Endodermal cell (in vitro differentiated cells): ENCODE measurements around the gene C9orf40. TPM values are rescaled to one million over a fixed set of nuclear protein-coding genes. Genes with fewer than 3 reads are reported as not detected.

Experiments
- DNase-seq: peaks from one replicate; pipeline ENCODE4 v3.0.0-alpha.2; 2017
- H3K27ac ChIP-seq: 2 replicates; pipeline ENCODE4 v1.5.1; 2013; ENCODE audit warnings: mild to moderate bottlenecking, low read depth, low read length, moderate library complexity
- H3K27me3 ChIP-seq: 2 replicates; pipeline ENCODE4 v1.6.1; 2013; ENCODE audit warnings: mild to moderate bottlenecking, low read length, moderate library complexity; ENCODE audit not compliant: insufficient read depth, control insufficient read depth, poor library complexity, severe bottlenecking
- H3K36me3 ChIP-seq: 2 replicates; pipeline ENCODE4 v1.7.0; 2013; ENCODE audit warnings: mild to moderate bottlenecking, low read length, moderate library complexity; ENCODE audit not compliant: control insufficient read depth, insufficient read depth
- H3K4me1 ChIP-seq: one replicate; pipeline ENCODE4 v1.7.0; 2013; ENCODE audit warnings: low read length; ENCODE audit not compliant: control insufficient read depth, insufficient read depth
- H3K4me3 ChIP-seq: 2 replicates; pipeline ENCODE4 v1.5.1; 2013; ENCODE audit warnings: mild to moderate bottlenecking, low read length, moderate library complexity
- H3K9ac ChIP-seq: 2 replicates; pipeline ENCODE4 v1.6.1; 2013; ENCODE audit warnings: mild to moderate bottlenecking, low read length, moderate library complexity; ENCODE audit not compliant: poor library complexity, severe bottlenecking; ENCODE audit errors: extremely low read depth
- H3K9me3 ChIP-seq: 2 replicates; pipeline ENCODE4 v1.6.1; 2013; ENCODE audit warnings: mild to moderate bottlenecking, low read length, moderate library complexity; ENCODE audit not compliant: control insufficient read depth
- H3K27ac Mint-ChIP-seq: 2 replicates; pipeline ENCODE4 v1.8.0; 2020; ENCODE audit warnings: mixed read lengths
- H3K27me3 Mint-ChIP-seq: 2 replicates; pipeline ENCODE4 v1.8.0; 2021; ENCODE audit warnings: mild to moderate bottlenecking, mixed read lengths; ENCODE audit not compliant: insufficient read depth
- H3K36me3 Mint-ChIP-seq: 2 replicates; pipeline ENCODE4 v1.8.0; 2020; ENCODE audit warnings: low read depth, mixed read lengths
- H3K4me1 Mint-ChIP-seq: 2 replicates; pipeline ENCODE4 v1.8.0; 2020; ENCODE audit warnings: mixed read lengths
- H3K4me3 Mint-ChIP-seq: 2 replicates; pipeline ENCODE4 v1.8.0; 2020; ENCODE audit warnings: mild to moderate bottlenecking, moderate library complexity, mixed read lengths
- H3K9me3 Mint-ChIP-seq: 2 replicates; pipeline ENCODE4 v1.8.0; 2020; ENCODE audit warnings: mild to moderate bottlenecking, mixed read lengths
- CTCF ChIP-seq: fragments of 200-600 bp; sonication (generic); conservative IDR thresholded peaks from 2 replicates; pipeline ENCODE4 v1.5.0; 2021; ENCODE audit warnings: antibody characterized with exemption, mild to moderate bottlenecking
- WGBS, 2 experiments: methylation state at CpG; one replicate each; pipeline versions ENCODE4 v1.1.5 to v1.1.7; 2013; ENCODE audit warnings: missing lambda C conversion rate in 2 of 2, mixed read lengths in 1 of 2; ENCODE audit not compliant: insufficient coverage in 1 of 2, insufficient read length in 1 of 2; 5-methylcytosine and 5-hydroxymethylcytosine counted together
- total RNA-seq, 2 donors: library from RNA; stranded (reverse); fragmentation: NEBNext Ultra II Directional in 1 of 2; extraction: Animal tissue kit (Norgen Biotek cat#: 25700) in 1 of 2; gene quantifications; 2 replicates in 1 of 2; 3 replicates in 1 of 2; pipeline ENCODE4 v1.2.1, GENCODE V29; 2021

C9orf40 gene
- total RNA-seq, 2 donors from 2014 or later, result 17.6 to 25.2 TPM

GRCh38 chr9:74960561-74960960 lies 7.8 kb upstream of the C9orf40 start:
- peaks cover 22% of the 10 kb centered on the region for H3K36me3 Mint-ChIP-seq
- no peaks in the 10 kb centered on the region for H3K27me3 ChIP-seq
- no peak for TF ChIP-seq CTCF
- 83% methylated on average over 1 of the region's 2 CpGs; no CpG with 5 or more reads in 1 of the 2 experiments for WGBS, 2 experiments
- H3K4me3 ChIP-seq, result no peak overlapping the region
- peaks cover 23% of the 10 kb centered on the region for H3K9me3 ChIP-seq
- H3K4me1 ChIP-seq, result no peaks in the 10 kb centered on the region
- no peak overlapping the region for H3K4me3 Mint-ChIP-seq
- no peaks in the 10 kb centered on the region for H3K27me3 Mint-ChIP-seq
- H3K27ac Mint-ChIP-seq, result no peak overlapping the region
- H3K4me1 Mint-ChIP-seq, result no peaks in the 10 kb centered on the region
- DNase-seq, result no peak
- no peak overlapping the region for H3K9ac ChIP-seq
- peaks cover 23% of the 10 kb centered on the region for H3K9me3 Mint-ChIP-seq
- no peaks in the 10 kb centered on the region for H3K36me3 ChIP-seq
- no peak overlapping the region for H3K27ac ChIP-seq

- H3K27ac Mint-ChIP-seq, result no peak overlapping the region
- Histone ChIP-seq H3K9ac (no peak overlapping the region), H3K27ac (no peak overlapping the region), H3K36me3 (no peaks in the 10 kb centered on the region), H3K9me3 (peaks cover 23% of the 10 kb centered on the region), H3K27me3 (no peaks in the 10 kb centered on the region), H3K4me3 (no peak overlapping the region), H3K4me1 (no peaks in the 10 kb centered on the region)
- no peaks in the 10 kb centered on the region for H3K27me3 Mint-ChIP-seq
- H3K4me3 Mint-ChIP-seq, result no peak overlapping the region
- peaks cover 27% of the 10 kb centered on the region for H3K36me3 Mint-ChIP-seq
- peak; percentile 31 for TF ChIP-seq CTCF
- H3K9me3 Mint-ChIP-seq, result peaks cover 23% of the 10 kb centered on the region
- DNase-seq, result no peak
- peaks cover under 1% of the 10 kb centered on the region for H3K4me1 Mint-ChIP-seq
Observed at GRCh38 chr9:74958587-74958986, 5.9 kb upstream of the C9orf40 start.

- WGBS, 2 experiments, result 92 to 98% methylated on average over 5 to 8 of the region's 8 CpGs
- Histone ChIP-seq H3K27me3 (no peaks in the 10 kb centered on the region), H3K36me3 (no peaks in the 10 kb centered on the region), H3K9me3 (no peaks in the 10 kb centered on the region), H3K4me1 (no peaks in the 10 kb centered on the region), H3K27ac (no peak overlapping the region), H3K9ac (peak overlapping the region; percentile 73), H3K4me3 (peak overlapping the region; percentile 82)
- Mint-ChIP-seq H3K27ac (peak overlapping the region; percentile 92), H3K36me3 (peaks cover 5% of the 10 kb centered on the region), H3K4me3 (peak overlapping the region; percentile 88), H3K9me3 (no peaks in the 10 kb centered on the region), H3K4me1 (peaks cover 15% of the 10 kb centered on the region), H3K27me3 (no peaks in the 10 kb centered on the region)
- DNase-seq, result no peak
- TF ChIP-seq CTCF, result no peak
Observed at GRCh38 chr9:74953235-74953751, 581 bp upstream of the C9orf40 start.
